ENCODE results near the gene EIF4ENIF1. TPM values are rescaled to one million over a fixed set of nuclear protein-coding genes. Genes with fewer than 3 reads are reported as not detected.

The EIF4ENIF1 gene
- polyA plus RNA-seq (2011; rRNA removed): 21.0 and 21.4 TPM in 2 replicates
- polyA minus RNA-seq (2011; rRNA and poly(A)+ RNA removed): 30.7 and 35.4 TPM in 2 replicates

DNA sequence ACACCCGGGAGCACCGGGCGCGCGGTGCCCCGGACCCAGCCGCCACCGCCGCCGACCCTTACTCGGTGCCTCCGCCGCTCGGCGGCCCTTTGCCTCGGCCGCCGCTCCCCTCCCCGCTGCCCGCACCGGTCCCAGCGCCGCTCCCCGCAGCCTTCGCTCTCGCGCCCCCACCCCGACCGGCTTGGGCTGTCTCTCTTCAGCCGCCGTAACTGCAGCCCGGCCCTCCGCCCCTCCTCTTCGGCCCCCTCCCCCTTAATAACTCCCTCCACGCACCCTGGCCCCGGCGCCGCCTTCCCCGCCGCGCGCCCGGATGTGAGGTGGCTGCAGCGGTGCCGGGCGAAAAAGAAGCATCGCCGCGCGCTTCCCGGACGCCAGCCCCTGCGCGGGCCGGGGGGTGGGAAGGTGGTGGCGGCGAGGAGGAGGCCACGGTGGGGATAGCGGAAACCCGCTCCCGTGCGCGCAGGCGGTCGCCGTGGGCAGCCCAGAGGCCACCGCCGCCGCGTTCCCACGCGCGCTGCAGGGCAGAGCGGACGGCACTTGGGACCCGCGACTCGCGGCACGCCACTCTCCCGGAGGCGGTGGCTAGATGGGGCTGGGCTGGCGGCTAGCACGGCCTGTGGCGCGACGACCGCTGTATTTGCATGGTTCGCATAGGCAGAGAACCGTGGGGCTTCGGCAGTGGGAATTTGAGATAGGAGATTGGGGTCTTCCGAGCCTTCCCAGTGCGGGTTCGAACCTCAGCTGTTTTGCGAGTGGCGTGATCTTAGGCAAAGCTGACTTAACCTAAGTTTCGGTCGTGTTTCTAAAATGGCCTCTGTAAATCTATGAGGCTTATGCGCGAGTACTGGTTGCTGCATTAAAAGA is at the start of gene EIF4ENIF1:
Gene EIF4ENIF1, minus strand, starts transcription at position 211 of the 864 bp plus-strand sequence. CDS start 1,124 bp downstream, outside the sequence.
- H3K27me3 ChIP-seq (ENCODE audit: control insufficient read depth, insufficient read depth, low read length): no peaks in the 10 kb centered on the region
- H3K27ac ChIP-seq (ENCODE audit: low read depth, low read length): peak within 1 kb of the TSS; percentile 77
- TF ChIP-seq CTCF (IDR thresholded peaks at IDR 0.05; ENCODE audit: low read depth, low read length): no peak
- ChIA-PET POLR2A (interaction anchor here (2.1 kb wide), 1 partner anchor 141 kb away, joined by 8 read pairs; no protein-coding TSS in a partner anchor), CTCF (no interaction called here)
- peak within 1 kb of the TSS; percentile 84 for H3K4me3 ChIP-seq (ENCODE audit: low read depth, low read length)
- peak; percentile 45 for DNase-seq (ENCODE audit: low read depth, low spot score)
- H3K9me3 ChIP-seq (ENCODE audit: control insufficient read depth, insufficient read depth, low read length): no peaks in the 10 kb centered on the region; the same call in 1 of the 2 replicates

DNA sequence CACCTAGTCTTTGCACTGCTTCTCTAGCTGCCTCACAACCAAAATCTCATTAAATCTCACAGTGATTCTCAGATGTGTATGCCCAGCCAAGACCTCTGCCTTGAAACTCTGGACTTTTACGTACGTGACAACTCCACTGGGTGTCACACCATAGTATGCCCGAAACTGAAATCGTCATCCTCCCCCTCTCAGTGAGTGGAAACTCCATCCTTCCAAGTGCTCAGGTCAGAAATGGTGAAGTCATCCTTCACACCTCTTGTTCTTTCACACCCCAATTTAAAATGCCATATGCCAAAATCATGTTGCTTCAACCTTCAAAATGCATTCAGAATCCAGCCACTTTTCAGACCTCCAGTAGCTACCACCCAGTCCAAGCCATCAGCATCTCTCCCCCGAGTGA is 49.2 kb upstream of the EIF4ENIF1 start:
- TF ChIP-seq CTCF (IDR thresholded peaks at IDR 0.05; ENCODE audit: low read depth, low read length): no peak
- H3K27me3 ChIP-seq (ENCODE audit: control insufficient read depth, insufficient read depth, low read length): no peaks in the 10 kb centered on the region
- H3K27ac ChIP-seq (ENCODE audit: low read depth, low read length): no peak overlapping the region
- no peaks in the 10 kb centered on the region for H3K9me3 ChIP-seq (ENCODE audit: control insufficient read depth, insufficient read depth, low read length)
- H3K4me3 ChIP-seq (ENCODE audit: low read depth, low read length): no peak overlapping the region
- CTCF ChIA-PET: interaction anchor here (3.2 kb wide), 1 partner anchor 18 kb away, joined by 14 read pairs; no protein-coding TSS in a partner anchor
- POLR2A ChIA-PET: no interaction called here
- no peak for DNase-seq (ENCODE audit: low read depth, low spot score)

DNA sequence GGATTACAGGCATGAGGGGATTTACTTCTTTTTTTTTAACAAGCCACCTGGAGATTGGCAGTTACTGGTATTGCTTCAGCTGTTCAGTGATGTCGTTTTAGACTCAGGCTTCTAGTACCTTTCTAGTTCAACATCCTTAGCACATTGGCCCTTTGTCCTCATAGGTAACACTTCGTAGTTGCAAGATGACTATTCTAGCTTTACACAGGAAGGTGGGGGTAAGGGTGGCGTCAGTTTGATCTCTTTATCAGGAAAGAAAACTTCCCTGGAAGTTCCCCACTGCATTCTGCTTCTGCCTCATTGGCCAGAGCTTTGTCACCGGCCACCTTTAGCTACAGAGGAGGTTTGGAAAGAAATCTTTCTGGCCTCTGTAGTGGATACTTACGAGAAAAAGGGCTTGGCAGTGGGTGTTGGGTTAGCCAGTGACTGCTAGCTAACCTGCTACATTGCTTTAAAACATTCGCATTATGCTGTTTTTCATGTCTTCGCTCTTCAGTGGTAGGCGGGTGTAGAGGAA is 47.4 kb upstream of the EIF4ENIF1 start:
- Histone ChIP-seq H3K27me3 (ENCODE audit: control insufficient read depth, insufficient read depth, low read length) (no peaks in the 10 kb centered on the region), H3K4me3 (ENCODE audit: low read depth, low read length) (no peak overlapping the region), H3K27ac (ENCODE audit: low read depth, low read length) (no peak overlapping the region), H3K9me3 (ENCODE audit: control insufficient read depth, insufficient read depth, low read length) (no peaks in the 10 kb centered on the region)
- DNase-seq (ENCODE audit: low read depth, low spot score): no peak
- no peak for TF ChIP-seq CTCF (IDR thresholded peaks at IDR 0.05; ENCODE audit: low read depth, low read length)
- CTCF ChIA-PET: interaction anchor here (3.2 kb wide), 1 partner anchor 20 kb away, joined by 14 read pairs; no protein-coding TSS in a partner anchor
- POLR2A ChIA-PET: no interaction called here

DNA sequence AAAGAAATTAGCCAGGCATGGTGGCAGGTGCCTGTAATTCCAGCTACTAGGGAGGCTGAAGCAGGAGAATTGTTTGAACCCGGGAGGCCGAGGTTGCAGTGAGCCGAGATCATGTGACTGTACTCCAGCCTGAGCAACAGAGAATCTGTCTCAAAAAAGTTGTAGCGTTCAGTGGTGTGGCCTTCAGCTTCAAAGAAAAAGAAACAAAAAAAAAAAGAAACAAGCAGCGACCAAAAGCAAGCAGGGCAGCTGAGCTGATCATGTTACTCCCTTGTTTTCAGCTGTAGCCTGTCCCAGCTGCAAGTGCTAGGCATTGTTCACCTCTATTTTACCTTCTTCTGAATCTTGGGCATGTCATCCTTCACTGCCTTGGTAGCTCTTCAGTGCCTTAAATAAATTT is 43.7 kb upstream of the EIF4ENIF1 start:
- TF ChIP-seq CTCF (IDR thresholded peaks at IDR 0.05; ENCODE audit: low read depth, low read length): no peak
- Histone ChIP-seq H3K27ac (ENCODE audit: low read depth, low read length) (no peak overlapping the region), H3K27me3 (ENCODE audit: control insufficient read depth, insufficient read depth, low read length) (no peaks in the 10 kb centered on the region), H3K9me3 (ENCODE audit: control insufficient read depth, insufficient read depth, low read length) (no peaks in the 10 kb centered on the region), H3K4me3 (ENCODE audit: low read depth, low read length) (no peak overlapping the region)
- DNase-seq (ENCODE audit: low read depth, low spot score): no peak
- CTCF ChIA-PET: interaction anchor here (0.6 to 1.1 kb wide), 2 partner anchors 146 to 437 kb away, joined by 3 to 5 read pairs; no protein-coding TSS in a partner anchor
- POLR2A ChIA-PET: no interaction called here

DNA sequence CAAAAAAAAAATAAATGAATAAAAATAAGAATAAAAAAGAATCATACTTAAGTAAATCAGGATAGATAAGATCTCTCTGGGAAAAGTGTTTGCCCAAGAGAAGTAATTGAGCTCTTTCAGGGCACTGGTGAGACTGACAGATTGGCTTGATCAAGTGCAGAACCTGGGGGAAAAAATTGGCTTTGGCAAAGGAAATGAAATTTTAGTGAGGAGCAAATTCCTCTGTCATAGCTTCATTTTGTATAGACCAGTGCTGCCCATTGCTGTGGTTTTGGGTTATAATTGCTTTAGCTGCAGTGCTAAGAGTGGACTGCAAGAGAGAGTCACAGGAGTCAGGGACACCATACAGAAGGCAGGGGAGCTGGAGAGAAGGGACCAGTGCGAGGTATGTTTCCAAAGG is 42.4 kb upstream of the EIF4ENIF1 start:
- POLR2A ChIA-PET: no interaction called here
- no peak for DNase-seq (ENCODE audit: low read depth, low spot score)
- CTCF ChIA-PET: interaction anchor here (0.6 to 1.2 kb wide), 2 partner anchors 13 to 24 kb away, joined by 3 to 6 read pairs; no protein-coding TSS in a partner anchor
- Histone ChIP-seq H3K9me3 (ENCODE audit: control insufficient read depth, insufficient read depth, low read length) (no peaks in the 10 kb centered on the region), H3K27ac (ENCODE audit: low read depth, low read length) (no peak overlapping the region), H3K27me3 (ENCODE audit: control insufficient read depth, insufficient read depth, low read length) (no peaks in the 10 kb centered on the region), H3K4me3 (ENCODE audit: low read depth, low read length) (no peak overlapping the region)
- TF ChIP-seq CTCF (IDR thresholded peaks at IDR 0.05; ENCODE audit: low read depth, low read length): no peak

All from AG04450 (cell line).